NCI-H2107 treated with DMSO at 0.1 percent for 48 hours (cell line): Measurements from ENCODE around the gene SVIL.

Source experiments
- DNase-seq: peaks from one replicate; lab custom pipeline; 2025; ENCODE audit not compliant: unreplicated experiment; lab: John Stamatoyannopoulos, UW

SVIL gene

GRCh38 chr10:29634764-29635625, at the start of gene SVIL:
Gene SVIL, minus strand, starts transcription at chr10:29634971. Its CDS starts 79,913 bp downstream, at chr10:29555058.
- DNase-seq, result no peak

GRCh38 chr10:29681676-29682448, 47.1 kb upstream of the SVIL start:
- no peak for DNase-seq

GRCh38 chr10:29680091-29680490, 45.3 kb upstream of the SVIL start:
- no peak for DNase-seq

GRCh38 chr10:29676732-29677131, 42.0 kb upstream of the SVIL start:
- DNase-seq, result no peak

GRCh38 chr10:29675984-29676383, 41.2 kb upstream of the SVIL start:
- no peak for DNase-seq

GRCh38 chr10:29671968-29672367, 37.2 kb upstream of the SVIL start:
- DNase-seq, result no peak

- DNase-seq, result no peak
Observed at GRCh38 chr10:29671228-29671780, 36.5 kb upstream of the SVIL start.

- DNase-seq, result no peak
Observed at GRCh38 chr10:29670761-29671160, 36.0 kb upstream of the SVIL start.

GRCh38 chr10:29669149-29669548, 34.4 kb upstream of the SVIL start:
- no peak for DNase-seq

GRCh38 chr10:29668628-29669027, 33.9 kb upstream of the SVIL start:
- no peak for DNase-seq

- DNase-seq, result no peak
Observed at GRCh38 chr10:29667191-29667590, 32.4 kb upstream of the SVIL start.

- no peak for DNase-seq
Observed at GRCh38 chr10:29666201-29666600, 31.4 kb upstream of the SVIL start.

GRCh38 chr10:29663718-29664117, 28.9 kb upstream of the SVIL start:
- DNase-seq, result no peak

- peak; percentile 34 for DNase-seq
Observed at GRCh38 chr10:29658984-29659965, 24.5 kb upstream of the SVIL start.

- DNase-seq, result peak; percentile 84
Observed at GRCh38 chr10:29657719-29658274, 23.0 kb upstream of the SVIL start.

- no peak for DNase-seq
Observed at GRCh38 chr10:29656451-29656992, 21.8 kb upstream of the SVIL start.

GRCh38 chr10:29652192-29652591, 17.4 kb upstream of the SVIL start:
- DNase-seq, result no peak

GRCh38 chr10:29651767-29652166, 17.0 kb upstream of the SVIL start:
- DNase-seq, result no peak

- DNase-seq, result no peak
Observed at GRCh38 chr10:29650552-29650944, 15.8 kb upstream of the SVIL start.
